ENCODE data around the gene HPDL. TPM values are rescaled to one million over a fixed set of nuclear protein-coding genes. Genes with fewer than 3 reads are reported as not detected.

HPDL gene
- total RNA-seq, 2 donors from 2014 or later, result 4.3 to 29.3 TPM

DNA sequence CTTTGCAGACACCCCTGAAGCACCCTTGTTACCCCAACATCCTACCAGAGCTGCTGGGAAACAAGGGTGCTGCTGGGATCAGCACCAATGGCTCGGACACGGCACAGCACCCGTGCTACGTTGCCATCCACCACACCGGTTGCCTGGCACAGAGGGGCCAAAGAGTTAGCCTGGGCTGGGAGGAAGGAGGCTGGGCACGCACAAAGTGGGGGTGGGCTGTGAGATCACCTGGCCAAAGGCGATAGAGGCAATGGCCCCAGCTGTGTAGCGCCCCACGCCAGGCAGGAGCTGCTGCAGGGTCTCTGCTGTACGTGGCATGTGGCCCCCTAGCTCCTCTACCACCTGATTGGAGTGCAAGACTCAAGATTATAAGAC is 5.6 kb downstream of the HPDL start:
- Histone ChIP-seq H3K4me1 (peaks cover 8% of the 10 kb centered on the region), H3K4me3 (no peak overlapping the region), H3K9me3 (no peaks in the 10 kb centered on the region), H3K9ac (ENCODE audit: low read depth in 2 of 2, low read length in 2 of 2) (no peak overlapping the region), H3K36me3 (no peaks in the 10 kb centered on the region), H3K27ac (no peak overlapping the region), H3K27me3 (no peaks in the 10 kb centered on the region)
- TF ChIP-seq, protein P1, sequence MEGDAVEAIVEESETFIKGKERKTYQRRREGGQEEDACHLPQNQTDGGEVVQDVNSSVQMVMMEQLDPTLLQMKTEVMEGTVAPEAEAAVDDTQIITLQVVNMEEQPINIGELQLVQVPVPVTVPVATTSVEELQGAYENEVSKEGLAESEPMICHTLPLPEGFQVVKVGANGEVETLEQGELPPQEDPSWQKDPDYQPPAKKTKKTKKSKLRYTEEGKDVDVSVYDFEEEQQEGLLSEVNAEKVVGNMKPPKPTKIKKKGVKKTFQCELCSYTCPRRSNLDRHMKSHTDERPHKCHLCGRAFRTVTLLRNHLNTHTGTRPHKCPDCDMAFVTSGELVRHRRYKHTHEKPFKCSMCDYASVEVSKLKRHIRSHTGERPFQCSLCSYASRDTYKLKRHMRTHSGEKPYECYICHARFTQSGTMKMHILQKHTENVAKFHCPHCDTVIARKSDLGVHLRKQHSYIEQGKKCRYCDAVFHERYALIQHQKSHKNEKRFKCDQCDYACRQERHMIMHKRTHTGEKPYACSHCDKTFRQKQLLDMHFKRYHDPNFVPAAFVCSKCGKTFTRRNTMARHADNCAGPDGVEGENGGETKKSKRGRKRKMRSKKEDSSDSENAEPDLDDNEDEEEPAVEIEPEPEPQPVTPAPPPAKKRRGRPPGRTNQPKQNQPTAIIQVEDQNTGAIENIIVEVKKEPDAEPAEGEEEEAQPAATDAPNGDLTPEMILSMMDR (IDR thresholded peaks at IDR 0.05), result no peak
- intact Hi-C loops (cut with DNase I), result no loop called here
- no peak for DNase-seq

DNA sequence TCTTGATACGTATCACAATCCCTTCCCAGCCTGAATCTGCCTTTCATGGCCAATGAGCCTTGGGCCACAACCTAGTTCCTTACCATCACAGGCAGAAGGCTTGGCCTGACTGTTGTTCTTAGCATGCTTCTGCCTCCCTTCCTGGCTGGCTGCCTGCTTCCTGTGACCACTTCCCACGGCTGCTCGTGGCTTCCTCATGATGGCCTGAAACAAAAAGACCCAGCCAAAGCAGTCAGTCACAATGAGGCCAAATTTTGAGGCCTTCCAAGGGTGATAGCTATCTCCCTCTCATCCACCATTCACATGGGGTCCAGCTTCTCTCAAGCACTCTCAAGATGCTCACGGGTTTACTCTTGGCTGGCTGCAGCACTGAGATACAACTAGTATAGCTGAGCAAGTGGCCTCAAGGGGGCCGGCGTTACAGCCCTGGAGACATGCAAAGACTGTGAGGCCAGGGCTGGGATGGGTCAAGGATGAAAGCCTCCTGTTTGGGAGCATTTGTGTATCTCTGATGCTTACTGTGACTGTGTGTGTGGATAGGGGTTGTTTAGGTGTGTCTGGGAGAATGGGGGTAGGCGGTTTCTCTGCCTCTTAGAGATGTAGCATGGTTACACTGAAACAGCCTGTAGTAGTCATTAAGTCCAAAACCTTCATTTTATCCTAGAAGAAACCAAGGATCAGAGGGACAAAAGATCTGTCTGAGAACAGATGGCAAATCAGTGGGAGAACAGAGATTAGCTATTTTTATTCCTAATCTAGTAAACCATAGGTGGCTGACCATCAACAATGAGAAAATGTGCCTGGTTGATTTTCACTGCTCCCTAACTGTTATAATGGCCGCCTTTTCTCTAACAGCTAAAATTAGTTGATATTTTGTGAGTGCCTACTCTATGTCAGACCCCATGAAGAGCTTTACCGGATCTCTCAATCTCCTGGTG is 7.9 kb downstream of the HPDL start:
- no peaks in the 10 kb centered on the region for H3K27me3 ChIP-seq
- H3K9ac ChIP-seq (ENCODE audit: low read depth in 2 of 2, low read length in 2 of 2), result peak overlapping the region in 1 of 2 donors; percentile 72
- no peak for DNase-seq
- H3K27ac ChIP-seq, result peak overlapping the region; percentile 79
- no peaks in the 10 kb centered on the region for H3K36me3 ChIP-seq
- H3K4me1 ChIP-seq, result no peaks in the 10 kb centered on the region
- no peak overlapping the region for H3K4me3 ChIP-seq
- TF ChIP-seq, protein P1 (IDR thresholded peaks at IDR 0.05), result no peak
- no peaks in the 10 kb centered on the region for H3K9me3 ChIP-seq
- intact Hi-C loops (cut with DNase I), result no loop called here

DNA sequence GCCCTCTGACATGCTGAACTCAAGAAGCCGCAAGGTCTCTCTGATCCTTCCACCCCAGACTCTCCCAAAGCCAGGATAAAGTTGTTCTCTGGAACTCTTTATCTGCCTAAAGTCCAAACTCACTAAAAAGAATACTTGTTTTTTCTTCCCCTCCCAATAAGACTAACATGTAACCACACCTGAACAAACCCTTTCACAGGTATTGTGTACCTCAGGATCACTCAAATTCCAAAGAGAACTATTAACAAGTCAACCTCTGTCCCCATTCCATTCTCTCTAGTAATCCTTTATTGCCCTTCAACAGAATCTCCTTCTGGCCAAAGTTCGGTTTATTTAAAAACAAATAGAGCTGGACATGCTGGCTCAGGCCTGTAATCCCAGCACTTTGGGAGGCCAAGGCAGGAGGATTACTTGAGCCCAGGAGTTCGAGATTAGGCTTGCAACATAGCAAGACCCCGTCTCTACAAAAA is 9.2 kb downstream of the HPDL start:
- Histone ChIP-seq H3K27ac (peak overlapping the region; percentile 79), H3K9ac (ENCODE audit: low read depth in 2 of 2, low read length in 2 of 2) (peak overlapping the region in 1 of 2 donors; percentile 72), H3K4me3 (no peak overlapping the region), H3K4me1 (peaks cover 3% of the 10 kb centered on the region), H3K36me3 (no peaks in the 10 kb centered on the region), H3K27me3 (no peaks in the 10 kb centered on the region), H3K9me3 (no peaks in the 10 kb centered on the region)
- TF ChIP-seq, protein P1 (IDR thresholded peaks at IDR 0.05), result no peak
- peak; percentile 57 for DNase-seq
- intact Hi-C loops (cut with DNase I), result no loop called here

DNA sequence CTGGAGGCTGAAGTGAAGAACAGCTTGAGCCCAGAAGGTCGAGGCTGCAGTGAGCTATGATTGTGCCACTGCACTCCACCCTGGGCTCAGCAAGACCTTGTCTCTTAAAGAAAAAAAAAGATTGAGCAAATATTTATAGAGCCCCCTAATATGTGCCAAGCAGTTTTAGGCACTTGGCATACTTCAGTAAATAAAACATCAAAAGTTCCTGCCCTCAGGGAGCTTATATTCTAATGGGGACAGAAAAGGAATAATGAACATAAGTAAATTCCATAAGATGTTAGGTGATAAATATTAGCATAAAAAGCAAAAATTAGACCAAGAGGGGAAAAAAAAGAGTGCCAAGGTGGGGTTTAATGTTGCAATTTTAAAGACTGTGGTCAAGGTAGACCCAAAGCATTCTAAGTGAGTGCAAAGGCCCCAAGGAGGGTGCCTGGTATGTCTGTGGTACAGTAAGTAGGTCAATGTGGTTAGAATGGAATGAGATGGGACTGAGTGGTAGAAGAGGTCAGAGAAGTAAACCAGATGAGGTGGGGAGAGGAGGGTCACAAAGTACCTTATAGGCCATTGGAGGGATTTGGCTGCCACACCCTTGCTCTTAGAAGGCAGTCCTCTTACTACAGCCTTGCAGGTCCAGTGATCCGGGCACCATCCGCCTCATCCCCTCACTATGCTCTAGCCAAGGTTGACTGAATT is 11.1 kb downstream of the HPDL start:
- Histone ChIP-seq H3K36me3 (no peaks in the 10 kb centered on the region), H3K9ac (ENCODE audit: low read depth in 2 of 2, low read length in 2 of 2) (no peak overlapping the region), H3K4me3 (no peak overlapping the region), H3K9me3 (no peaks in the 10 kb centered on the region), H3K27me3 (no peaks in the 10 kb centered on the region), H3K4me1 (peaks cover 9% of the 10 kb centered on the region), H3K27ac (no peak overlapping the region)
- no peak for DNase-seq
- TF ChIP-seq, protein P1 (IDR thresholded peaks at IDR 0.05), result no peak
- intact Hi-C loops (cut with DNase I), result no loop called here

DNA sequence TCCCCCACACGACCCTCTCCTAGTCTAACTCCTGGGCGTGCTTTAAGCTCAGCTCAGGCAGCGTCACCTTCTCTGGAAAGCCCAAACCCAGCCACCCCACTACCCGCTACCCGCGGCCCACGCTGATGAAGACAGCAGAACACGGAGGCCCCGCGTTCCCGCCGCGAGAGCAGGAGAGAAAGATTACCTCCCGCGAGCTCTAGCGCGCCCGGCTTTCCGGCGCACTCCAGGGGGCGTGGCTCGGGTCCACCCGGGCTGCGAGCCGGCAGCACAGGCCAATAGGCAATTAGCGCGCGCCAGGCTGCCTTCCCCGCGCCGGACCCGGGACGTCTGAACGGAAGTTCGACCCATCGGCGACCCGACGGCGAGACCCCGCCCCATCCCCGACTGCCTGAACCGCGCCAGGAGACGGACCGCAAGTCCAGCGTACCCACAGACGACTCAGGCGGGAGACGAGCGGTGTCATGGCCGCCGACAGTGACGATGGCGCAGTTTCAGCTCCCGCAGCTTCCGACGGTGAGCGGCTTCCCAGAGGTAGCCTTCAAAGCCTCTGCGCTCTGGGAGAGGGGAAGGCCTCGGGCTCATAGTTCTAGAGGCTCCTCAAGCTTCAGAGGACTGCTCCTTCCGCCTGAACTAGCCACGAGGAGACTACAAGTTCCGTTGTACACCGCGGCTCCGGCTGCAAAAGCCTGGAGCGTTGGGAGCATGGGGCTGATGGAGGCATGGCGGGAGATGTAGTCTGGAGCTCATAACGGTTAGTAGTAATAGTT is 13.3 kb downstream of the HPDL start, which contains the start of the genes MUTYH and TOE1:
Gene MUTYH, minus strand, starts transcription at position 652 of the 770 bp plus-strand sequence. CDS start 5,935 bp downstream, outside the sequence.
Gene TOE1, plus strand, starts transcription at position 382 of the 770 bp plus-strand sequence. Its CDS starts 83 bp downstream, at position 465.
- peak; percentile 95 for DNase-seq
- Histone ChIP-seq H3K9ac (ENCODE audit: low read depth in 2 of 2, low read length in 2 of 2) (peak within 1 kb of the TSS; percentile 91 to 93), H3K9me3 (no peaks in the 10 kb centered on the region), H3K4me3 (peak within 1 kb of the TSS; percentile 73), H3K27ac (peak within 1 kb of the TSS; percentile 93), H3K27me3 (no peaks in the 10 kb centered on the region), H3K4me1 (peaks cover 9% of the 10 kb centered on the region), H3K36me3 (no peaks in the 10 kb centered on the region)
- TF ChIP-seq, protein P1 (IDR thresholded peaks at IDR 0.05), result no peak
- intact Hi-C loops (cut with DNase I), result loop anchor here (10.0 kb wide), 1 partner anchor 225 kb away; no protein-coding TSS in a partner anchor
